HG03097 (cell line): Measurements from ENCODE around the gene YIPF6.
A peak's percentile ranks its signal among the peaks of the same experiment; 100 is the strongest.
"Not testable (repeated sequence)": the region's sequence is repeated elsewhere in the genome, so short reads cannot be mapped to it uniquely, and the experiment has no call there.

Experiments used
- ATAC-seq: cut with Tn5 transposase; IDR thresholded peaks from one replicate; pipeline ENCODE4 v1.9.1; 2021; ENCODE audit not compliant: unreplicated experiment, low FRiP score

YIPF6 gene

GRCh38 chrX:68503836-68504636, 5.2 kb downstream of the YIPF6 start:
- ATAC-seq = no peak

GRCh38 chrX:68506649-68507048, 7.8 kb downstream of the YIPF6 start:
- ATAC-seq = no peak

- ATAC-seq = no peak
These were observed 9.9 kb downstream of the YIPF6 start for GRCh38 chrX:68508799-68509198.

DNA sequence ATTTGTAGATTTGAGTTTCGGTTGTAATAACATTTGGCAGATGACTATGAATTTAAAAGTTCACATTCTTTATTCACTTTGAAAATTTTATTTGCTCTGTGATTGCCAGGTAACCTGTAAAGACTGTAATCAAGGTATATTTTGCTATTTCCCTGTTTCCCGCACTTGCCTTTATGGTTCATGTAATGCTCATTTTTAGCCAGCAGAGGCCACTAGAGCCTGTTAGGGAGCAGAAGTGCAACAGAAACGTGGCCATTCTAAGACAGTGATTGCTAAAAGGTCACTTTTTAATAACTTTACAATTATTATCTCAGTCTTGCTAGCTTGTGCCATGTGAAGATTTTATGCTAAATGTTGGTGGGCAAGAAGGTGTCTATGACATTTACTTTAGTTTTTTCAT, 12.4 kb downstream of the YIPF6 start:
- ATAC-seq = peak; percentile 60

- ATAC-seq = not testable (repeated sequence)
These were observed 25.8 kb downstream of the YIPF6 start for GRCh38 chrX:68524680-68525079.

DNA sequence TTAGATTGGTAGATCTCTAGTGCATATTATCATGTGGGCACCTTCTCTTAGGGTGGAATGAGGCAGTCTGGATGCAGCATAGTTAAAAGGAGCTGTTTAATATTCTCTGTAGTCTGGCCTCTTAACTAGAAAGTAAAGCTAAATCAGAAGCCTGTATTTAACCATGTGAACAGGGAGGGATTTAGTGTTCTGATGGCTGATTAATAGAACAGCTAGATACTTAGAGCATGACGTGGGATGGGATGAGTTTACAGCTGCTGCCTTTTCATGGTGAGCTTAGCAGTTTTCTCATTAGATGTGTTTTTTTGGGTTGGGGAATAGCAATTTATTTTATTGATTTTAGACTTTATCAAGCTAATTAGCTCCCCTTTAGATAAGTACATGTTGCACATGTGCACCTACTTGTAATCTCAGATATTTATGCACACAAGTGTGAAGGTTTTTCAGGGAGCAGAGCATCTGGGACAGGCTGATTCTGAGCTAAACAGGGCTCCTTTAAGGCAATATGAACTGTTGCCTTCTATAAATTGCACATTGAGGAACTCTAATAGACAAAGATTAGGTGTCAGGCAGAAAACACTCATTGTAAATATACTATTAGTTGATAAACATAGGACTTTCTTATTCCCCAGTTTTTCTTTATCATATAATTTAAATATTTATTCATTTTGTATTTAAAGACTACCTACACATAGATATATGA, 34.1 kb downstream of the YIPF6 start:
- no peak for ATAC-seq

- ATAC-seq = no peak
These were observed 34.8 kb downstream of the YIPF6 start for GRCh38 chrX:68533656-68534055.

GRCh38 chrX:68534691-68535090, 35.8 kb downstream of the YIPF6 start:
- no peak for ATAC-seq

DNA sequence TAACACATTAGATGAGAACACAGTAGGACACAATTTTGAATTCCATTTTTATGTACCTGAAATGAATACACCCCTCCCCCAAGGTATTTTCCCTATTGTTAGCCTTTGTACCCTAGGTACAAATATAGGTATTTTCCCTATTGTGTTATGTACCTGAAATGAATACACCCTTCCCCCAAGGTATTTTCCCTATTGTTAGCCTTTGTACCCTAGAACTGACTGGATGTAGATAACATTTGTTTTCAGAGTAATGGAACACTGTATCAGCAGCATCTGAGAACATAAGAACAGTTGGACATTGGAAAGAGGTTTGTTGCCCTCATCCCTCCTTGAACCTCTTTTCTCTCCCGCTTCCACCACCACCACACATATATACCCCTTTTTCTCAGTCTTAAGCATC, 37.6 kb downstream of the YIPF6 start:
- ATAC-seq = no peak

DNA sequence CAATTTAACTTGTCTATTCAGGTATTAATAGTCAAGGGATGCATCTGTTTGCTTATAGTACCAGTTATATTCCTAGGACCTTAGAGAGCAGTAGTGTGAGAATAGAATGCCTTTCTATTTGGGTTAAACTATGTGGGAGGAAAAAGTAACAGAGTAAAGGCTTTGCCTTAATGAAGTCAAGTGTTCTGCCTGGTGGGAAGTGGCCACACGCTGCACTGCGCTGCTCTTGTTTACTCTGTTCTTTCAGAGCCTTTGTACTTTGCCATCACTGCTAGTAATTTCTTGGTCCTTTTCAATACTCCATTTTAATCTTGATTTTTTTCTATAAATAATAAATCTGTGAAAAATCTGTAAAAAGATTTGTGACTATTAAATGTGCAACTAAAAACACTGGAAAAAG, 38.0 kb downstream of the YIPF6 start:
- no peak for ATAC-seq

- no peak for ATAC-seq
These were observed 51.3 kb downstream of the YIPF6 start for GRCh38 chrX:68550193-68550592.

DNA sequence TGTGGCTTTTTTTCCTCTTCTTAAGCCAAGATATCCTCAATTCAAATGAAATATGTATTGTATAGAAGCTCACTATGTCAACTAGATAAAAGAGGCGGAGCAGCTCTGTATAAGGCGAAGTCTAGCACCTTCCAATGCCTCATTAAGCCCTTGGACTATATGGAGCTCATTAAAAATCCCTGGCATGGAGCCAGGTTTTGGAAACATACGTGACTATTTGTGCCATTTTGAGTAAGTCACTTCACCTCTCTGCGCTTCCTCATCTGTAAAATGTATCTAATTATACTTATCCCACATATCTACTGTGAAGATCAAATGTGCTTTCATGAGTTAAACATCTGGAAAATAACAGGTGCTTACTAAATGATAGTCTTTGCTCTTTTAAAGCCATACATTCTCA, 57.2 kb downstream of the YIPF6 start:
- ATAC-seq = no peak

DNA sequence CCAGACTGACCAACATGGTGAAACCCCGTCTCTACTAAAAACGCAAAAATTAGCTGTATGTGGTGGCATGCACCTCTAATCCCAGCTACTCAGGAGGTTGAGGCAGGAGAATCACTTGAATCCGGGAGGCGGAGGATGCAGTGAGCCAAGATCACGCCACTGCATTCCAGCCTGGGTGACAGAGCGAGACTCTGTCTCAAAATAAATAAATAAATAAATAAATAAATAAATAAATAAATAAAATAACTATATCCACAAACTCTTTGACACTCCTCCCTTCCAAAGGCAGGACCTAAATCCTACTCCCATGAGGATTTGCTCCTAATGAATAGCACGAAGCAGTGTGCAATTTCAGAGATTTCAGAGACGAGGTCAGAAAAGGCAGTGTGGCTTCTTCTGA, 58.3 kb downstream of the YIPF6 start:
- ATAC-seq = not testable (repeated sequence)

- ATAC-seq = not testable (repeated sequence)
These were observed 61.1 kb downstream of the YIPF6 start for GRCh38 chrX:68559905-68560304.

GRCh38 chrX:68568136-68568535, 69.3 kb downstream of the YIPF6 start:
- ATAC-seq = no peak

DNA sequence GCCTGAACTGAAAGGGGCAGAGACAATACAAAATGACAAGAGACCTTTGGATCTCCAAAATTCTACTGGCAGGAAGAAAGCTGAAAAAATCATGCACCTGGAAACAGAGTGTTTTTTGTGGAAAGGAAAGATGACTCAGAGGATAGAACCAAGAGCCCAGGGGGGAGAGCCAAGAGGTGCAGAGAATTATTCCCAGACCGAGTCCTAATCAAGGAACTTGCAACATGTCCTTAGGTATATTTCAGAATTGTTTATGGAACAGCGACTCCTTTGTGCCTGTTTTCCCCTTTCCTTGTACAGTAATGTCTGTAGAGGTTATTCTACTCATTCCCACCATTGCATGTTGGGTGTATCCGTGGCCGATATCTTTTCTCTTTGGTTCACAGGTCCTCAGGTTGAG, 71.7 kb downstream of the YIPF6 start:
- no peak for ATAC-seq

DNA sequence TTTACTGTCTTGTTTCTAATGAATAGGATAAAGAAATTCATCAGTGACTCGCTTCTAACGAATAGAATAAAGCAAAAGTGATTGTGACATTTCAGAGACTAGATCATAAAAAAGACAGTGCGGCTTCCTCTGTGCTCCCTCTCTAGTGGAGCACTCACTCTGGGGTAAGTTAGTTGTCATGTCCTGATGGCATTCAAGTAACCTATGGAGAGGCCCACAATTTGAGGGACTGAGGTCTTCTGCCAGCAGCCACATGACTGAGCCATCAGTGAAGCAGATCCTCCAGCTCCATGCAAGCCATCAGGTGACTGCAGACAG, 72.4 kb downstream of the YIPF6 start:
- peak; percentile 18 for ATAC-seq

- peak; percentile 79 for ATAC-seq
These were observed 72.9 kb downstream of the YIPF6 start for GRCh38 chrX:68571610-68572311.

- no peak for ATAC-seq
These were observed 75.4 kb downstream of the YIPF6 start for GRCh38 chrX:68574240-68574639.

DNA sequence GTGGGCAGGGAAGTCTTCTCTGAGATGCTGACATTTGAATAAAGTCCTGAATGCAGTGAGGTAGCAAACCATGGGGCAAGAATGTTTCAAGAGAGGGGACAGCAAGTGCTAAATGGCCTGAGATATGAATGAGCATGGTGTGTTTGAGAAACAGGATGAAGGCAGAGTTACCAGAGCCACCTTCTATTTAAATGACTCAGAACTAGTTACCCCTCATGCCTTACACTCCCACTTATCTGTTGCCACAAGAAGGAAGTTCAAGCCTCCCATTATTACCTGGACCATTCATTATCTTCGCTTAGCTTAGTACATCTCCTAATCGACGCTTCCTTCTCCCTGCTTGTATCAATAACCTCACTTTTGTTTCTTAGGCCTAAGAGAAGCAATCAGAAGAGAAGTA, 81.0 kb downstream of the YIPF6 start:
- ATAC-seq = no peak

DNA sequence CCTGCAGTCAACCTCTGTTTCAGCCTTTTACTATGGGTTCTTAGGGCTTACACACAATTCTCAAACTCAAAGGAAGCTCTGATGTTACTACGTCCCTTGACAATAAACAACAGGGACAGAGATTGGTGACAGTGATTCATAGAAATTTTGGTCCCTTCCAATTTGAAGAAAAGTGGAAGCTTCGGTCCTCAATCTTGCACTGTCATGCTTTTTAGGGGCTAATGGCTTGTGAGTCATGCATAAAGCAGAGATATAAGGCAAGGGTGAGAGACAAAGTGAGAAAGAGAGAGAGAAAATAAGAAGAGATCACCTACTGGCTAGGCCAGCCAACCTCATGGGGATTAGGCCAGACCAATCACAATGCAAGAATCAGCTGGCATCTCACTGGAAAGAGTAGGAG, 85.4 kb downstream of the YIPF6 start:
- no peak for ATAC-seq
